Upper lobe of right lung (tissue), 1 donor: ENCODE measurements around the gene PRSS56. TPM values are rescaled to one million over a fixed set of nuclear protein-coding genes. Genes with fewer than 3 reads are reported as not detected.

Experiments used
- ATAC-seq: fragments of 200-7000 bp; cut with Tn5 transposase; one replicate; pipeline ENCODE4 v1.9.1; 2020; ENCODE audit warnings: mild to moderate bottlenecking, moderate library complexity
- DNase-seq: peaks from one replicate; pipeline ENCODE4 v3.0.0-alpha.2; 2020
- H3K27ac ChIP-seq: fragments of 200-600 bp; one replicate; pipeline ENCODE4 v1.8.0; 2022
- H3K27me3 ChIP-seq: fragments of 200-600 bp; one replicate; pipeline ENCODE4 v1.8.0; 2022; ENCODE audit warnings: mild to moderate bottlenecking
- H3K36me3 ChIP-seq: fragments of 200-600 bp; one replicate; pipeline ENCODE4 v1.8.0; 2022
- H3K4me1 ChIP-seq: fragments of 200-600 bp; one replicate; pipeline ENCODE4 v1.8.0; 2022
- H3K4me3 ChIP-seq: fragments of 200-600 bp; one replicate; pipeline ENCODE4 v1.8.0; 2022; ENCODE audit warnings: mild to moderate bottlenecking
- H3K9me3 ChIP-seq: fragments of 200-600 bp; one replicate; pipeline ENCODE4 v1.8.0; 2022
- intact Hi-C: fragments of 100-400 bp; cut with DNase I; formaldehyde crosslinking; loops from one replicate; pipeline ENCODE4 v1.11.0; 2022
- total RNA-seq: library from RNA; stranded (reverse); fragmentation: NEBNext Ultra II Directional; extraction: Animal tissue kit (Norgen Biotek cat#: 25700); gene quantifications from one replicate; pipeline ENCODE4 v1.2.1, GENCODE V29; 2021
- TF ChIP-seq, protein P1 (sequence below): fragments of 200-600 bp; IDR thresholded peaks from one replicate; pipeline ENCODE4 v1.8.0; 2022; ENCODE audit warnings: antibody characterized with exemption
- donor health status: DM: no; HTN: yes; CAD: no; lungs with severe emphysema.

The PRSS56 gene
- total RNA-seq, 1 donor from 2014 or later, result not detected

DNA sequence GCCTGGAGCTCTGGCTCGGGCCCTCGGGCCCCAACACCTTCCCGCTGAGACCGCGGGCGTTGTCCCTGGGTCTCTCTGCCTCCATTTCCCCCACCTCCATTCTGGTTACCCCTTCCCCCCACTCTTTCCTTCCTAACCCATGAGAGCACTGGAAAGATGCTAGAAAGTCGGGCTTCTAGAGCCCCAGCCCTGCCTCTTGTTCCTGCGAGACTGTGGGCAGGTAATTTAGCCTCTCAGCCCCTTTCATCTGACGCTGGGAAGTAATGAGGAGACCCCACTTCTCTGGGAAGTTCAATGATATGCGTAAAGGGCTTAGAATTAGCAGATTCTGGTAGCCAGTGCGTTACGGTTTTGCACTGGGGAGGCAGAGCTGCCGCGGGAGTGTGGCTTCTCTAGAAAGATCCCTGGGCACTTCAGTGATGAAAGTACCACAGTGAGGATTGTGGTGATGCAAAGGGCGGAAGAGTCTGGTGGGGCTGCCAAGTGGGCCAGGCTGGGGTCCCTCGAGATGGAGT, 16.3 kb upstream of the PRSS56 start:
- H3K9me3 ChIP-seq, result no peaks in the 10 kb centered on the region
- ATAC-seq (no peak), DNase-seq (no peak)
- TF ChIP-seq, protein P1, sequence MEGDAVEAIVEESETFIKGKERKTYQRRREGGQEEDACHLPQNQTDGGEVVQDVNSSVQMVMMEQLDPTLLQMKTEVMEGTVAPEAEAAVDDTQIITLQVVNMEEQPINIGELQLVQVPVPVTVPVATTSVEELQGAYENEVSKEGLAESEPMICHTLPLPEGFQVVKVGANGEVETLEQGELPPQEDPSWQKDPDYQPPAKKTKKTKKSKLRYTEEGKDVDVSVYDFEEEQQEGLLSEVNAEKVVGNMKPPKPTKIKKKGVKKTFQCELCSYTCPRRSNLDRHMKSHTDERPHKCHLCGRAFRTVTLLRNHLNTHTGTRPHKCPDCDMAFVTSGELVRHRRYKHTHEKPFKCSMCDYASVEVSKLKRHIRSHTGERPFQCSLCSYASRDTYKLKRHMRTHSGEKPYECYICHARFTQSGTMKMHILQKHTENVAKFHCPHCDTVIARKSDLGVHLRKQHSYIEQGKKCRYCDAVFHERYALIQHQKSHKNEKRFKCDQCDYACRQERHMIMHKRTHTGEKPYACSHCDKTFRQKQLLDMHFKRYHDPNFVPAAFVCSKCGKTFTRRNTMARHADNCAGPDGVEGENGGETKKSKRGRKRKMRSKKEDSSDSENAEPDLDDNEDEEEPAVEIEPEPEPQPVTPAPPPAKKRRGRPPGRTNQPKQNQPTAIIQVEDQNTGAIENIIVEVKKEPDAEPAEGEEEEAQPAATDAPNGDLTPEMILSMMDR, result no peak
- intact Hi-C loops, result no loop called here
- H3K4me1 ChIP-seq, result peaks cover 9% of the 10 kb centered on the region
- H3K36me3 ChIP-seq, result no peaks in the 10 kb centered on the region
- H3K27ac ChIP-seq, result no peak overlapping the region
- peak overlapping the region; percentile 39 for H3K4me3 ChIP-seq
- H3K27me3 ChIP-seq, result peaks cover 44% of the 10 kb centered on the region

DNA sequence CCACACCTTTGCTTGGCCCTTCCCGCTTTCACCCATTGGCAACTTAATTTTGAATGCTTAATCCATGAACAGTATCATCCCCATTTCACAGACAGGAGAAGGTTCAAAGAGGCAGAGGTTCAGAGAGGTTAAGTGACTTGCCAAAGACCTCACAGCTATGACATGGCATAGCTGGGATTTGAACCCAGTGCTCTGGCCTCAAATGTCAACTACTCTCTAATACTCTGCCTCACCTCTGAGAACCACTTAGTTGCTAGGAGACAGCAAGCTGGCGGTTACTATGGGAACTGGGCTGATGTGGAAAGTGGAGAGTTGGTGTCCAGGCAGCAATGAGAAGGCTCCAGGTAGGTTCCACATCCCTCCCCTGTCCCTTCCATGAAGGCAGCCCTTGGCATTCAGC, 15.8 kb upstream of the PRSS56 start:
- TF ChIP-seq, protein P1, result no peak
- Histone ChIP-seq H3K4me1 (peaks cover 9% of the 10 kb centered on the region), H3K4me3 (no peak overlapping the region), H3K36me3 (no peaks in the 10 kb centered on the region), H3K9me3 (no peaks in the 10 kb centered on the region), H3K27me3 (peaks cover 44% of the 10 kb centered on the region), H3K27ac (no peak overlapping the region)
- DNase-seq (no peak), ATAC-seq (no peak)
- intact Hi-C loops, result no loop called here

DNA sequence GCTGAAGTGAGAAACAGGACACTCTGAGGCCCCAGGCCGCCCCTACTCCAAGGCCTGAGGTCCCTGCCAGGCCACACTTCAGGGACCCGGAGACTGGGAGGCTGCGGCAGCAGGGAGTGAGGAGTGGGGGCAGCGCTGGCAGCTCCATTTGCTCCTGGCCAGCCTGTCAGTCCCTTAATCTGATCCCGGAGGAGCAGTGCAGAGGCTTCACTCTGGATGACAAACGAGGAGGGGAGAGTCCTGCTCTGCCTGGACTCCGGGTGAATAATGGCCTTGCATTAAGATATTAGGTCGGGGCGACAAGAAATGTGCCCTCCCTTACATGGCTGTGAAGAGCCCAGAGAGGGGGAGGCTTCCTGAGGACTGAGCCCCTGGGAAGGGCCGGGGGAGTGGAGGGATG, 14.3 kb upstream of the PRSS56 start:
- TF ChIP-seq, protein P1, result no peak
- ATAC-seq (no peak), DNase-seq (no peak)
- Histone ChIP-seq H3K27me3 (peaks cover 44% of the 10 kb centered on the region), H3K27ac (no peak overlapping the region), H3K36me3 (no peaks in the 10 kb centered on the region), H3K9me3 (no peaks in the 10 kb centered on the region), H3K4me1 (peaks cover 9% of the 10 kb centered on the region), H3K4me3 (no peak overlapping the region)
- intact Hi-C loops, result no loop called here

DNA sequence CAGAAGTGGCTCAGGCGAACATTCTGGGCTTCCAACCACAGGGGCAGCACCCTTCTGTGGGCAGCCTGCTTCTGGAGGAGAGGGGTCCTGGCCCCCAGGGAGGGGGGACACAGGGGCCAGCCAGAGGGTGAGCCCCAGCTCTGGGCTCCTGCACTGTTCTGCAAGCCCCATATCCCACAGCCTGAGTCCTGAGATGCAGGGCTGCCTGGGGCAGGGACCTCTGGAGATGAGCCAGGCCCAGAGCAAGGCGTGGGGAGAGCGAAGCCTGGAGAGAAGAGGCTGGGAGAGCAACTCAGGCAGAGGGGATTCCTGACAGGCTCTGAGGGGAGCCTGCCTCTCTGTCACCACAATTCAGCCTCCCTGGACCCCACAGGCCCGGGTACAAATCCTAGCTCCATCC, 13.5 kb upstream of the PRSS56 start:
- TF ChIP-seq, protein P1, result no peak
- Histone ChIP-seq H3K27ac (no peak overlapping the region), H3K4me3 (no peak overlapping the region), H3K27me3 (peaks cover 44% of the 10 kb centered on the region), H3K9me3 (no peaks in the 10 kb centered on the region), H3K36me3 (no peaks in the 10 kb centered on the region), H3K4me1 (peaks cover 9% of the 10 kb centered on the region)
- intact Hi-C loops, result no loop called here
- ATAC-seq, result no peak
- DNase-seq, result no peak

DNA sequence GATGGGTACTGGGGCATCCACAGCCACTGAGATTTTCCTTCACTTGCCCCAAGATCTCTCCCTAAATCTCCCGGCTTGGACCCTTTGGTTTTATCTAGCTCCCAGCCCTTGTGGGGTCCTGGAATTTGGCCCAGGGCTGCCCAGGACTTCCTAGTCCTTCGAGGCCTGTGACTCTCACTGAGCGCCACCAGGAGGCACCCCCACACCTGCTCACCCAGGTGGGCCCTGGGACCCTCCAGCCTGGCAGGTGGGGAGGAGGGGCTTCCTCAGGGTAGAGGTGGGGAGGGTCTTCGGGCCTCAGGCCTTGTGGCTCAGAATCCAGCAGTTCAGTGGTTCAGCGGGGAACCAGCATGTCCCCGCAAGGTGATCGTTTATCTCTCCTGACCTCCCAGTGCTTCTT, 11.9 kb upstream of the PRSS56 start:
- intact Hi-C loops, result no loop called here
- Histone ChIP-seq H3K27me3 (peaks cover 32% of the 10 kb centered on the region), H3K27ac (no peak overlapping the region), H3K4me3 (no peak overlapping the region), H3K36me3 (no peaks in the 10 kb centered on the region), H3K9me3 (no peaks in the 10 kb centered on the region), H3K4me1 (peaks cover 5% of the 10 kb centered on the region)
- no peak for DNase-seq
- no peak for ATAC-seq
- TF ChIP-seq, protein P1, result no peak

DNA sequence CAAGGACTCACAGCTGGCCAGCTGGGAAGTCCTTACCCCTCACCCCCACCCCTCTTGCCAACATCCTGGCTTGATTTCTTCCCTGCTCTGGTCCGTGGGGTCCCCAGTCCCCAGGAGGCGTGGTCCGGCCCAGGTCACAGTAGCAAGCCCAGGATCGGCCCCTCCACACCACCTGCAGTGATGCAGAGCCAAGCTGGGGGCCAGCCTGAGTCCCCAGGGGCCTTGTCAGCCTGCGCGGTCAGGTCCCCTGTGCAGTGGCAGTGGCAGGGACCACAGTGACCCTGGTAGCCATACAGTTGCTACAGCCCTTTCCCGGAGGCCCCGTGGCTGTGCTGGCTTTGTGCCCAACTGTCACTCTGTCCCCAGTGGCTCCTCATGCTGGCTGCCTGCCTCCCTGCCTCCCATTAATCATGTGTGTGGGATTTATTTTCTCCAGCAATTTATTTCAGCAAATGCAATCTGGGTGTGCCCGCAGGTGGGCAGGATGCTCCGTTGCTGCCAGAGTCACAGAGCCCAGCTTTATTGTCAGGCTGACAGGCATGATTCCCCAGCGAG, 8.8 kb upstream of the PRSS56 start:
- Histone ChIP-seq H3K4me1 (no peaks in the 10 kb centered on the region), H3K27me3 (peaks cover 11% of the 10 kb centered on the region), H3K9me3 (no peaks in the 10 kb centered on the region), H3K36me3 (no peaks in the 10 kb centered on the region), H3K27ac (no peak overlapping the region), H3K4me3 (no peak overlapping the region)
- ATAC-seq (no peak), DNase-seq (no peak)
- TF ChIP-seq, protein P1, result no peak
- intact Hi-C loops, result no loop called here
